HuH-7.5 (cell line): Measurements from ENCODE around the gene TTL.
"Not testable (repeated sequence)": the region's sequence is repeated elsewhere in the genome, so short reads cannot be mapped to it uniquely, and the experiment has no call there.

Experiments used
- DNase-seq: peaks from one replicate; pipeline ENCODE4 v3.0.0; 2011; ENCODE audit warnings: low spot score

The TTL gene

DNA sequence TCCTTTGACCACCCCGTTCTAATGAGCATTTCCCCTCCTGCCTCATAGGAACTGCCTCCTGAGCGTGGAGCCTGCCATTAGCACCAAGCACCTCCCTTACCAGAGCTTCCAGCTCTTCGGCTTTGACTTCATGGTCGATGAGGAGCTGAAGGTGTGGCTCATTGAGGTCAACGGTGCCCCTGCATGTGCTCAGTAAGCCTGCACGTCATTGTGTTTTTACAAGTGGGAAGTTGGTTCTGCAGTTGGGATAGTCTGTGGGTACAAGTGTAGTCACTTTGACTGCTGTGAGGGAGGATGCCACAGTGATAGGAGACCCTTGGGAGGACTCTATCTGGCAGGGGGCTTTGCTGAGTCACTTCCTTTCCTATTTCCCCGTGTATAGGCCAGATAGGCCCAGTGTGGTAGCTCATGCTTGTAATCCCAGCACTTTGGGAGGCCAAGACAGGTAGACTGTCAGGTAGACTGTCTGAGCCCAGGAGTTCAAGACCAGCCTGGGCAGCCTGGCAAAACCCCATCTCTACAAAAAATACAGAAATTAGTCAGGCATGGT, 38.4 kb downstream of the TTL start:
- DNase-seq, result no peak

DNA sequence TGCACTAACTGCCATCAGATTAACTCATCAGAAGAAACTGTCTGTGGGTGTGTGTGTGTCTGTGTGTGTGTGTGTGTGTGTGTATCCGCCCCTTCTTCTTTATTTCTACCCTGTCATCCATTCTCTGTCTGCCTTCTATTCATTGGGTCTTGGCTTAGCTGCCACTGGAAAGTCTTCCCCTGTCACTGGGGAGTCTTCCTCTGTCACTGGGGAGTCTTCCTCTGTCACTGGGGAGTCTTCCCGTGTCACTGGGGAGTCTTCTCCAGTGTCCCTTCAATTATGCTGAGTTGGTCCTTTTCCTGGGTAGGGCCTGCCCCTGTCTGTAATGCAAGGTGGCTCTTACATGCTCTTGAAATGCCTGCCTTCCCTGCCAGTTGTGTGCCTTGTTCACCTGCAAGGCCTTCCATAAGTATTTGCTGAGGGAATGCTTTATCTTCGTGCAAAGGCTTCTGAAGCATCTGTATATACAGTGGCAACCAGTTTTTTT, 41.4 kb downstream of the TTL start:
- no peak for DNase-seq

DNA sequence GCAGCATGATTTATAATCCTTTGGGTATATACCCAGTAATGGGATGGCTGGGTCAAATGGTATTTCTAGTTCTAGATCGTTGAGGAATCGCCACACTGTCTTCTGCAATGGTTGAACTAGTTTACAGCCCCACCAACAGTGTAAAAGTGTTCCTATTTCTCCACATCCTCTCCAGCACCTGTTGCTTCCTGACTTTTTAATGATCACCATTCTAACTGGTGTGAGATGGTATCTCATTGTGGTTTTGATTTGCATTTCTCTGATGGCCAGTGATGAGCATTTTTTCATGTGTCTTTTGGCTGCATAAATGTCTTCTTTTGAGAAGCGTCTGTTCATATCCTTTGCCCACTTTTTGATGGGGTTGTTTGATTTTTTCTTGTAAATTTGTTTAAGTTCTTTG, 42.3 kb downstream of the TTL start:
- DNase-seq, result not testable (repeated sequence)

DNA sequence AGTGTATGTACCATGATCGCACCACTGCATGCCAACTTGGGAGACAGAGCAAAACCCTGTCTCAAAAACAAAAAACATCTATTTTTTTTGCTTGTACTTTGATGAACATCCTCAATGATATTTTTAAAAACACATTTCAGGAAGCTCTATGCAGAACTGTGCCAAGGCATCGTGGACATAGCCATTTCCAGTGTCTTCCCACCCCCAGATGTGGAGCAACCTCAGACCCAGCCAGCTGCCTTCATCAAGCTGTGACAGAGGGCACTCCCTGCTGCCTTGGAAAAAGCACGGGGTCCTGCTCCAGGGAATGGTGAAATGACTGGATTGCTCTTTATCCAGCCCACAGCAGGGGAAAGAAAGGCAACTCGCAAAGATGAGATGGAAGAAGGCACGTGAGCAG, 46.6 kb downstream of the TTL start:
- no peak for DNase-seq

DNA sequence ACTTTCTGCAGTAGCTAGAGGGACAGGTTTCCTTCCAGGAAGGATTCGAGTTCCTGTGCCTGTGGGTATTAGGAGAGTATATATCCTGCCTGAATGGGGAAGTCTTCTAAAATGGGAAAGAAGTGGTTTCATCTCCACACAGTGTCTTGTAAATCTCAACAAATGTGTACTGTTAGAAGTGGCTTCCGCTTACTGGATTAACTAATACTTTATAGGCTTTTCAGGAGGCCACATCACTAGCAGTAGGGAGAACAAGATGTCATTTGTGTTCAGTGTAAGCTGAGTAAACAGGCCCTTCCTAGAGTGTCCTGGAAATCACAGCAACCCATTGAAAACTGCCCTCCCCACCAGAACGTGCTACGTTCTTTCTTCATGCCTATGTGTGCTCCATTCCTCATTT, 47.8 kb downstream of the TTL start:
- no peak for DNase-seq

- DNase-seq, result no peak
Observed at GRCh38 chr2:112530728-112531127, 48.8 kb downstream of the TTL start.

DNA sequence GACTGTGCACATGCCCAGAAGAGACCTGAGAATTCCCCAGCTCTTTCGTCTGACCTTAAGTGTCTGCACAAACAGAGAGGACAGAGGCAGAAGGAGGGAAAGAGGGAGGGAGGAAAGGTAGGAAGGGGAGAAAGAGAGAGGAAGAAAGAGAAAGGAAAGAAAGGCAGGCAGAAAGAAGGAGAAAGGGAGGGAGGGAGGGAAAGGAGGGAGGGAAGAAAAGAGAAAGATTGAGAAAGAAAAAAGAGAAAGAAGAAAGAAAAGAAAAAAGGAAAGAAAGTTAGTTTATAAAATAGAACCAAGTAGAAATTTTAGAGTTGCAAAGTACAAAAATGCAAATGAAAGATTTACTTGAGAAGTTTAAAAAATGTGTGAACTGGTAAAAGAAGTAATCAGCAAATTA, 52.9 kb downstream of the TTL start:
- no peak for DNase-seq

DNA sequence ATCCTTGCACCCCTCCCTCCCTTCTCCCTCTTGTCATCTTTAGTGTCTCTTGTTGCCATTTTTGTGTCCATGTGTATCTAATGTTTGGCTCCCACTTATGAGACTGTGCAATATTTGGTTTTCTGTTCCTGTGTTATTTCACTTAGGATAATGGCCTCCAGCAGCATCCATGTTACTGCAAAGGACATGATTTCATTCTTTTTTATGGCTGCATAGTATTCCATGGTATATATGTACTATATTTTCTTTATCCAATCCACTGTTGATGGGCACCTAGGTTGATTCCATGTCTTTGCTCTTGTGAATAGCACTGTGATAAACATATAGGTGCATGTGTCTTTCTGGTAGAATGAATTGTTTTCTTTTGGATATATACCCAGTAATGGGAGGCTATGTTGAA, 54.7 kb downstream of the TTL start:
- not testable (repeated sequence) for DNase-seq

DNA sequence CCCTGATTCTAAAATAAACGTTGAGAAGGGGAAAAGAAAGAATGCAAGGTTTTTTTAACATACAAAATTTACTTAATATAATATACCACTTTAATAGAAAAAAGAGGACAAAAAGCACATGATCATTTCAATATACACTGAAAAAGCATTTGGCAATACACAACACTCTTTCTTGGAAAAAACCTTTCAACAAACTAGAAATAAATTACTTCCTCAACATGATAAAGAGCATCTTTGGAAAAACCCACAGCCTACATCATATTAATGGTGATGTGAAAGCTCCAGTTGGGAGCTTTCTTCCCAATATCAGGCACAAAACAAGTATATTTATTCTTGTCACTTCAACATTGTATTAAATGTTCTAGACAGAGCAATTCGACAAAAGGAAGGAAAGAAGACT, 57.4 kb downstream of the TTL start:
- no peak for DNase-seq

- DNase-seq, result no peak
Observed at GRCh38 chr2:112540906-112541305, 59.0 kb downstream of the TTL start.

DNA sequence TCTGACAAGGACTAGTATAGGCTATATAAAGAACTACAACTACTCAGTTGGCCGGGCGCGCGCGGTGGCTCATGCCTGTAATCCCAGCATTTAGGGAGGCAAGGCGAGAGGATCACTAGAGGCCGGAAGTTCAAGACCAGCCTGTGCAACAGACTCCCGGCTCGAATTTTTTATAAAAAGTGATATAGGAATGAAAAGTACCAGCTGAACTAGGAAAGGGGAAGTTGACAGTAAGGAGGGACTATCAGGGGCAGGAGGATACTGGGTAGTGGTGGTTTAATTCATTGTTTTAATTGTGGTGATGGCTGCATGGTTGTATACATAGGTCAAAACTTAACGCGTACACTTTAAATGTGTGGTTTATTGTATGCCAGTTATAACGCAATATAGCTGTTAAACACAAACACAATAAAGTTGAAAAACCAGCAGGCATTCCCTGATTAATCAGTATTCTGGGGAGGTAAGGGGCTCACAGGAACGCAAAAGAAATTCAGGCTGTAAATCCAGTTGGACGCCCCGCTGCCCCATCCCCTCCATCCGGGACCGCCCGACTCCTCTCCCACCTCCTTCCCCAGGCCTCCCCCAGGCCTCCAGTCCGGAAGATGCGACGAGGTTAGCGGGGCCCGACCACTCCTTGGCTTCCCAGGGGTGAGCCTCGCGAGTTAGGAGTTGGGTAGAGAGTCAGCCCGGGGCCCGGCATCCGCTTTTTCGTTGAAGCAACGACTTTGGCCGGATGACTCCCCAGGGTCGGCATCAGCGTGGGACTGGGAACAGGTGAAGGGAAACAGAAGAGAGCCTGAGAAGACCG, 59.6 kb downstream of the TTL start:
- DNase-seq, result peak; percentile 52

- peak; percentile 64 for DNase-seq
Observed at GRCh38 chr2:112542123-112542983, 60.4 kb downstream of the TTL start, which contains the start of gene POLR1B. POLR1B (plus strand) TSS chr2:112542465; CDS start chr2:112542495, 30 bp downstream.

GRCh38 chr2:112542984-112543661, 61.2 kb downstream of the TTL start:
- peak; percentile 15 for DNase-seq

DNA sequence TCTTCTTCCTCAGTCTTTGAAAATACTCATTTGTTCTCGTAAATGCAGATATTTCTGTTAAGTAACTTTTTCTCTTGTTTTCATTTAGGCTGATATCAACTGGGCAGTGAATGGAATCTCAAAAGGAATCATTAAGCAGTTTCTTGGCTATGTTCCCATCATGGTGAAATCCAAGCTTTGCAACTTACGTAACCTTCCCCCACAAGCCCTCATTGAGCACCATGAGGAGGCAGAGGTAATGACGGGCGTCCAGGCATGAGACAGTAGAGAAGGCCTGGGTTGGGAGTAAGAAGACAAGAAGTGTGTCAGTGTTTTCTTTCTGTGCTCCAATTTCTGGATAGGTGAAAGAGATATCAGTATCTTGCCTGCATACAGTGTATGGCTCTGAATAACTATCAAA, 65.4 kb downstream of the TTL start:
- no peak for DNase-seq

DNA sequence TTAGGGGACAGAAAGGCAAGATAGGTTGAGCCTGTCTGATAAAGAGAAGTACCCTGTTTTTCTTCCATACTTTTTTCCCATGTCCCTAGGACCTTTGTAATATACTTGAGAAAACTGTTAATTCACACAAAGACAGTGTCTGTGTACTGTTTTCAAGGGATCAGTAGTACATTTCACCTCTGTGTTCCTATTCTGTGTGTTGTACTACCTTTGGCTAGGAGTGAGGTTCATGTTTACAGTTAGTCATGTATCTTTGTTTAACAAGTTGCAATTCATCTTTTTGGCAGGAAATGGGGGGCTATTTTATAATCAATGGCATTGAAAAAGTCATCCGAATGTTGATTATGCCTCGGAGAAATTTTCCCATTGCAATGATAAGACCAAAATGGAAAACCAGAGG, 67.0 kb downstream of the TTL start:
- no peak for DNase-seq

- no peak for DNase-seq
Observed at GRCh38 chr2:112566104-112566503, 84.1 kb downstream of the TTL start.

DNA sequence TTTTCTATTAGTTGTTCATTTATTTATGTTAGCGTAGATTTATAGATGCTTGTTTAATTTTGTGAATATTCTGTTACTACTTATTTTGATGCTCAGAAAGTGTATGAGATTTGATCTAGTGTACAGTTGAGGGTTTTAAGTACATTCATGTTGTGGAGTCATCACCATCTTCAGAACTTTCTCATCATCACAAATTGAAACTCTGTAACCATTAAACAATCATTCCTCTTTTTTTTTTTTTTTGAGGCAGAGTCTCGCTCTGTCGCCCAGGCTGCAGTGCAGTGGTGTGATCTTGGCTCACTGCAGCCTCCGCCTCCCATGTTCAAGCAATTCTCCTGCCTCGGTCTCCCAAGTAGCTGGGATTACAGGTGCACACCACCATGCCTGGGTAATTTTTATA, 84.6 kb downstream of the TTL start:
- not testable (repeated sequence) for DNase-seq

DNA sequence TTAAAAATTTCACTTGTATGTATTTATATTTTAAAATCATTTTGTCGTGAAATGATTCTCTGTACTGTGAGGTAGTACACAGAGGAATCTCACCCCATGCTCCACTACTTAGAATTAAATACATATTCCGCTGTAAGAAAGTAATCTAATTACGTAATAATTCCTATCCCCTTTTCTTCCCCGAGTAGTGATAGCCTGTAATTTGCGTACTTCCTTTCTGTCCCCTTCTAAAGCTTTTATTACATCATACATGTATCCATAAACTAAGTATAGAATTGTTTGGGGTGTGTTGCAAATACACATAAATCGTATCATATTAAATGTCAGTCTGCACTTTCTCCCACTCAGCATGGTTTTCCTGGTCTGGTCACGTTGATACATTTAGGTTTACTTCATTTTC, 90.0 kb downstream of the TTL start:
- DNase-seq, result no peak

DNA sequence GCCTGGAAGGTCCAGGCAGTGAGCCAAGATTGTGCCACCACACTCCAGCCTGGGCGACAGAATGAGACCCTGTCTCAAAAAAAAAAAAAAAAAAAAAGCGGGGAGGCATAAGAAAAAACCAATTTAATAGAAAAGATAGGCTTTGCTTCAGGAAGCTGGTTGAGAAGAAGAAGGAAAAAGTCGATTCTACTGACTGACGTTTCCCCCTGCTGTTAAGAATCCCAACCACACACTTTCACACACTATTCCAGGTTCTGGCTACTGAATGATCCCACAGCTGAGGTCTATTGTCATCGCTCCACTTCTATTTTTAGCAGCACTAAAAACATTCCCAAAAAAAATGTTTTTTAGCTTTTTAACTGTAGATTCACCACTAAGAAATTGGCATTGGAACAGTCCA, 95.8 kb downstream of the TTL start:
- no peak for DNase-seq

- DNase-seq, result no peak
Observed at GRCh38 chr2:112579241-112579640, 97.3 kb downstream of the TTL start.

- no peak for DNase-seq
Observed at GRCh38 chr2:112580084-112580483, 98.1 kb downstream of the TTL start.

GRCh38 chr2:112582314-112582746, 100.4 kb downstream of the TTL start:
- no peak for DNase-seq
